GM13977 (cell line): ENCODE data around the gene GRP.

Experiments used
- DNase-seq: peaks from one replicate; pipeline ENCODE4 v3.0.0; 2012; ENCODE audit warnings: low spot score
- in situ Hi-C: fragments of 300-500 bp; cut with MboI; formaldehyde crosslinking; loops from one replicate; pipeline ENCODE4 v1.12.0; 2022; ENCODE audit warnings: low sequenced_read_pairs, low pct_unique_long_range_greater_than_20kb, mixed read lengths, inconsistent platforms; ENCODE audit not compliant: unreplicated experiment
- TF ChIP-seq, protein P1 (sequence below): IDR thresholded peaks from 2 replicates; pipeline ENCODE4 v1.5.1; 2012; ENCODE audit warnings: mild to moderate bottlenecking, control low read depth; ENCODE audit not compliant: insufficient read depth; ENCODE audit errors: extremely low read depth, missing control alignments

The GRP gene

DNA sequence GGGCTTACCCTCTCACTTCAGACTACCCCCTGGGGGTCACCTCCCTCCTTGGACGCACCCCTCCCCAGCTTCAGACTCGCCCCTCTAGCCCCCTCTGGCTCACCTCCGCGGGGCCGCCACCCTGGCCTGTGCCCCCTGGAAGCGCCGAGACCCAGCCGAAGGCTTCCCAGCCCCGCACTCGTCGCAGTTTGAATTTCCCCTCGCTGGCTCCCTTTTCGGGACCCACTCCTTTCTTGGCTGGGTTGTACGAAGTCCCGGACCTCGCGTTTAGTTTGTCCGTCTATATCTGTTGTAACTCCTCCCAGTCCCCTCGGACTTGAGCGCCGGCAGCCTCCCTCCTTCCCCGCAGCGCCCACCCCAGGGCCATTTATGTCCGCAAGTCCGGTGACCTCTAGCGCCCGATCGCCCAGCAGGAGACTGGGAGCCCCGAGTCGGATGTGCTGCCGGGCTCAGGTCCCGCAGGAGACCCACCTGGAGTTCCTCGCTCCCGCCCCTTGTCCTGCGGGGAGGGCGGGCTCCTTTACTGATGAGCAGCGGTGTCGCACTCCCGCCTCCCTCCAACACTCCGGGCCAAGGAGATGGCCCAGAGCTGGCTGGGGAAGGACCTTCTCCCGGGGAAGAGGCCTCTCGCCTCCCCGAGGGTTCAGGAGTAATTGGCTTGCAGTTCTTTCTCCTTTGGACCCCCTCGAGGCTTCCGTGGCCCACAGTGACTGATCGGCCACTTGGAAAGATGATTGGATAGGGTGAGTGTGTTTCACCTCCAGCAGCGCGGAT is 54.0 kb downstream of the GRP start:
- in situ Hi-C loops, result no loop called here
- TF ChIP-seq, protein P1, sequence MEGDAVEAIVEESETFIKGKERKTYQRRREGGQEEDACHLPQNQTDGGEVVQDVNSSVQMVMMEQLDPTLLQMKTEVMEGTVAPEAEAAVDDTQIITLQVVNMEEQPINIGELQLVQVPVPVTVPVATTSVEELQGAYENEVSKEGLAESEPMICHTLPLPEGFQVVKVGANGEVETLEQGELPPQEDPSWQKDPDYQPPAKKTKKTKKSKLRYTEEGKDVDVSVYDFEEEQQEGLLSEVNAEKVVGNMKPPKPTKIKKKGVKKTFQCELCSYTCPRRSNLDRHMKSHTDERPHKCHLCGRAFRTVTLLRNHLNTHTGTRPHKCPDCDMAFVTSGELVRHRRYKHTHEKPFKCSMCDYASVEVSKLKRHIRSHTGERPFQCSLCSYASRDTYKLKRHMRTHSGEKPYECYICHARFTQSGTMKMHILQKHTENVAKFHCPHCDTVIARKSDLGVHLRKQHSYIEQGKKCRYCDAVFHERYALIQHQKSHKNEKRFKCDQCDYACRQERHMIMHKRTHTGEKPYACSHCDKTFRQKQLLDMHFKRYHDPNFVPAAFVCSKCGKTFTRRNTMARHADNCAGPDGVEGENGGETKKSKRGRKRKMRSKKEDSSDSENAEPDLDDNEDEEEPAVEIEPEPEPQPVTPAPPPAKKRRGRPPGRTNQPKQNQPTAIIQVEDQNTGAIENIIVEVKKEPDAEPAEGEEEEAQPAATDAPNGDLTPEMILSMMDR, result no peak
- DNase-seq, result no peak

DNA sequence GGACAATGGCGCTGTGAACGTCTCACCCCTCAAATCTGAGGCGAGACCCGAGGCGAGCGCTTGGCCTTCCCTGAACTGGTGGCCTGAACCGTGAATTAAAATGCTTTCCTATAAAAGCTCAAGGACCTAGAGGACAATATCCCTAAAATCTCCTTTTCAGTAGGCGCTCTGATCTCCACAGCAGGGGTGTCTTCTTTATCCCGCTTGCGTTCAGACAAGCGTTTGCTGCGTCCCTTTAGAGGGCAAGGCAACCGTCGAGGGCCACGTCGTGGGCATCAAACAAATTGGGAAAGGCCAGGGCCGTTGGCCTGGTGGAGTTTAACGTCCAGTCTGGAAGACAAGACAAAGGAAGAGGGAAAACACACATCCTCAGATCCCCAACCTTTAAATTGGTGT is 54.6 kb downstream of the GRP start:
- TF ChIP-seq, protein P1, result no peak
- in situ Hi-C loops, result no loop called here
- DNase-seq, result no peak

DNA sequence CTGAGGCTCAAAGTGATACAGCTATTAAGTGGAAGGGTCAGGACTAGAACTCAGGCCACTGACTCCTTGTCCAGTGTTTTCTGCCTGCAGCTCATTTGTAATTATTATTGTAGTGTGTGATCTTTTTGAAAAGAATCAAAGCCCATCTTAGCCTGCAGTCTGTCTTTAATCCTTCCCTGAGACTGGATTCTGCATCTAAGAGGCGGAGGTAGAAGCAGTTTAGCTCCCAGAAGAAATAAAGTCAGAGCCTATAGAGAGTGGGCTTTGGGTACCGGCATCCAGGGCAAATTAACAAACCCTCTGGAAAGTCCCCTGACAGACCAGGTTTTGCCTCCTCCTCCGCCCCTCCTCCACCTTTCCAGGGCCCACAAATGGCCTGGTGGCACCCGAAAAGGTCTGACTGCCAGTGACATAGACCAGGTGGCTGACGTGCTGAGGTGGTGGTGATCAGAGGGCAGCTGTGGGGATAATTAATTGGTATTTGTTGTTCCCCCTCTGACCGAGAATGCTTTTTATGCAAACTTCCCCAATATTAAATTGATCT is 55.5 kb downstream of the GRP start:
- DNase-seq, result no peak
- in situ Hi-C loops, result no loop called here
- TF ChIP-seq, protein P1, result no peak

DNA sequence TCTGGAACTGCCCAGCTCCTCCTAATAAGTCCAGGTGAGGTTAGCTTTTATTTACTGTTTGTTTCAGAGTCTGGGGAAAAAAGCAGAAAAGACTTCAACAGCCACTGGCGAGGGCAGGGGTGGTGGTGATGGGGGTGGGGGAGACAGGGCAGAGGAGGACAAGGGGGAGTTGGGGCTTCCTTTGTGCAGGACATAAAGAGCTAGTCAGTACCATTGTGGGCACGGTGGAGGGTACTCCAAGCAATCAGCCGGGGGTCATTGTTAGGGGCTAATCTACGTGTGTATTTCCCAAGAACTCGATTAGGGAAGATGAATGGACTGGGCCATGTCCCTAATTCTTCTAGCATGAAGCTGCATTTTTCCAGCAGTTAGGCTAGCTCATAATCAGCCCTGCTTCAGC is 56.1 kb downstream of the GRP start:
- TF ChIP-seq, protein P1, result no peak
- DNase-seq, result no peak
- in situ Hi-C loops, result no loop called here

DNA sequence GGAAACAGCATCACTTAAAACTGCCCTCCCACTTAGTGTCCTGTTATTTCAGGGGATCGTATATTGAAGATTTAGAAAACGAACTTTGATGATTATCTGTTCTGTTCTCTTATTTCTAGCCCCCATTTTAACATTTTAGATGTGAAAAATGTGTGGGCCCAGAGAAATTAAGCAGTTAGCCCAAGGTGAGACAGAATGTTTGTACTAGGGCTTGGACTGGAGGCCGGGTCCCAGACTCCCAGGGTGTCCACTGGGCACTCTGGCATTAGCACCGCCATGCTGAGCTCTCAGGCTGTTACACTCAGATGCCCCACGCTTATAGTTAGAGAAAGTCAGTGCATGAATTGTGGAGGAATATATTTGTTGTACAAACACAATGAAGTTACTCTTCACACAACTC is 58.8 kb downstream of the GRP start:
- in situ Hi-C loops, result no loop called here
- DNase-seq, result no peak
- TF ChIP-seq, protein P1, result no peak

DNA sequence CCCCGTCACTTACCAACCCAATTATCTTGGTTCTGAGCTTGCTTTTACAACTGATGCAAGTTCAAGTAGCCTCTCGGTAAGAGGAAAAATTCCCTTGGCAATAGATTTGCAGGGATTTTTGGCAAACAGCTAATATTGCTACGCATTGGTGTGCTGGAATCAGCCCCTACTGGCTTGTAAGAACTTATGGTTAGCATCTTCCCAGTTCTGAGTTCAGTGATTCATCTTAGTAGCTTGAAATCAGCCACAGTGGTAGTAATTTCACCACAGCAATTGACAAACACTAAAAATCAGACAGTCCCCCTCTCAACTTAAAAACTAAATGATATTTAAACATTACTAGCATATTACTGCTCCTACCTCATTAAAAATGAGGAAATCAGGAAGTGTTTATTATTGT is 59.2 kb downstream of the GRP start:
- no peak for DNase-seq
- TF ChIP-seq, protein P1, result no peak
- in situ Hi-C loops, result no loop called here
